Lower leg skin (tissue), 4 donors: ENCODE data around the gene TIAM2. TPM values are rescaled to one million over a fixed set of nuclear protein-coding genes. Genes with fewer than 3 reads are reported as not detected.

Source experiments
- DNase-seq, 2 donors: peaks; one replicate each; pipeline ENCODE4 v3.0.0-alpha.2; 2019; ENCODE audit warnings: low spot score in 2 of 2
- H3K4me3 ChIP-seq: fragments of 200-600 bp; sonication (generic); 2 replicates; pipeline ENCODE4 v1.5.1; 2017; ENCODE audit warnings: mild to moderate bottlenecking, low read depth; ENCODE audit not compliant: poor library complexity, severe bottlenecking
- CTCF ChIP-seq, 3 donors: fragments of 450-650 bp; IDR thresholded peaks; one replicate each; pipeline ENCODE4 v1.5.1; 2016; ENCODE audit warnings: antibody characterized with exemption in 3 of 3, mild to moderate bottlenecking in 3 of 3, moderate library complexity in 2 of 3
- POLR2A ChIP-seq, 2 donors: fragments of 450-650 bp; IDR thresholded peaks; one replicate each; pipeline ENCODE4 v1.6.1; 2016 to 2017; ENCODE audit warnings: antibody characterized with exemption in 2 of 2, mild to moderate bottlenecking in 1 of 2, moderate library complexity in 1 of 2
- WGBS, 2 donors: methylation state at CpG; one replicate each; pipeline ENCODE4 v1.1.5; 2018; 5-methylcytosine and 5-hydroxymethylcytosine counted together
- intact Hi-C: fragments of 100-400 bp; cut with DNase I; formaldehyde crosslinking; loops from one replicate; pipeline ENCODE4 v1.15.0; 2023; ENCODE audit warnings: low total_unique reads
- total RNA-seq, 4 donors: library from RNA; depleted of rRNA; stranded (reverse); fragments of >200 nt; gene quantifications; one replicate each; pipeline ENCODE4 v1.1.0, GENCODE V29; 2016

The TIAM2 gene
- total RNA-seq, 4 donors from 2014 or later: 5.4 to 11.0 (median 7.4) TPM

DNA sequence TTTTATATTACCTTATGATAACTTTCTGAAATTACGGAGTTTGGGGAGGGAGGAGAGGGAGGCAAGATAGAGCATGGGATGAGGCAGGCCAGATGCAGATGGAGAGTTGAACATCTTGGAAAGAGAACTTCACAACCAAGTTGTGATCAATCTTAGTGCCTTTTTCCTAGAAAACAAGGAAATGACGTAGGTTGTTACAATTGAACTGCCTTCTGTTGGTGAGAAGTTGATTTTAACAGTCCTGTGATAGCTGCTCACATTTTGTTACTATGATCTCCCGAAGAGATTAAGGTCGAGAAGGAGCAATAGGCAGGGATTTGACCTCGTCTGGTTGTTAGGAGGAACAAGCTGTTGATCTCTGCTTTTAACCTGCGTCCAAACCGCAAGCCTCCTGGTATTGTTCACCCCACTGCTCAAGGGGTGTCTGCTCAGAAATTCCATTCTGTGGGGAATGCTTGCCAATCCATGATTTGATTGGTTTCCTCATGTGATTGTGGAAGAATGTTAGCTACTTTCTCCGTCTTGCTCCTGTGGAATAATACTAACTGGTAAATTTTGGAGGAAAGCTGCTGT lies 35.1 kb downstream of the TIAM2 start:
- 63% methylated on average over 8 of the region's 8 CpGs for WGBS, 2 donors
- DNase-seq: peak in 1 of 2 donors; percentile 13
- intact Hi-C loops: no loop called here

DNA sequence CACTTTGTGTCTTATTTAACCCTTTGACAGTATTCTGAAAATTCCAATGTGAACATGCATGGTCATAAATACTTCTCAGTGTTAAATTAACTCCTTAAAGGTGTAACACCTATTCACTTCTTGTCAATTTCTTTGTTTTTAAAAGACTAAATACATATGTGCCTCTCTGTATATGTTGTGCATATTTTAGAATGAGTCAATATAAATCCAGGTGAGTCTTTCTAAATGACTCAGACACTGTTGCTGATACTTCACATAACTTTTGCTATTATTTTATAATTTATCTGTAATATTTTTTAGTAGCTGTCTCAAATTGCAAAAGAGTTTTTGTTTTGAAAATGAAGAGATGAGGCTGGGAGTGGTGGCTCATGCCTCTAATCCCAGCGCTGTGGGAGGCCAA lies 36.0 kb downstream of the TIAM2 start:
- DNase-seq: no peak
- intact Hi-C loops: no loop called here
- no peak for TF ChIP-seq POLR2A (IDR thresholded peaks at IDR 0.05)
- no peak overlapping the region for H3K4me3 ChIP-seq
- WGBS, 2 donors: 91 to 100% methylated on average over 1 of the region's 1 CpG

More for the DNA sequence above, 35.1 kb downstream of the TIAM2 start:
- H3K4me3 ChIP-seq: no peak overlapping the region
- TF ChIP-seq POLR2A (IDR thresholded peaks at IDR 0.05): no peak
- TF ChIP-seq CTCF (IDR thresholded peaks at IDR 0.05): no peak

DNA sequence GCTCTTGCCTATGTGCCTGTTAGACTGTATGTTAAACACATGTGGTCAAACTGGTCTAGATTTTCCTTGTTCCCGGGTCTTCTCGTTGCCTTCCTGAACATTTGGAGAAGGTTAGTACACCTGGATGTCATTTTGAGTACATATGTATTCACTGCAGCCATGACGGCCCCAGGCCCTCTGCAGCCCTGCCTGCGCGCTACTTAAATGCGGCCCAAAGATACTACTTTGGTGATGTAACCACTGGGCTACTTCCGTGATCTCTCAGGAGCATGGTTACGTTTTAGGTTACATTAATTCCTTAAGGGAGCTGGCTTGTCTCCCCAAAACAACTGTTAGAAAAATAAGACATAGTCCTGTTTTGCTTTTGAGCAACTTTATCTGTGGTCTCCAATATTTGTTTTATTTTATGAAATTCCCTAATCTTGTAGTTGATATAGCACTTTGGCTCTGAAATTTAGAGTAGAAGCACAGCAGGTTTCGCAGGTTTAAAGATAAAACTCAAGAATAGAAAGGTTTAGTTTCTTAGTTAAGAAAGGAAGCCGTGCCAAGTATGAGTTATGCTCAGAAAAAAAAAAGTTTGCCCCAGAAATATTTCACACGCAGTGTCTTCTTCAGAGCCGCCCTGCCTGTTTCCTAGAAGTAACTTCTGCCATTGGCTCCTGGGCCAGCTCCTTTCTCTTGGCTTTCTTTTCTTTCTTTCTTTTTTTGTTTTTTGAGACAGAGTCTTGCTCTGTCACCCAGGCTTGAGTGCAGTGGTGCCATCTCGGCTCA lies 38.1 kb downstream of the TIAM2 start:
- DNase-seq: peak in 1 of 2 donors; percentile 61
- TF ChIP-seq CTCF (IDR thresholded peaks at IDR 0.05): no peak
- TF ChIP-seq POLR2A (IDR thresholded peaks at IDR 0.05): no peak
- intact Hi-C loops: no loop called here
- H3K4me3 ChIP-seq: no peak overlapping the region
- 47 to 48% methylated on average over 13 of the region's 13 CpGs for WGBS, 2 donors

- no peak for TF ChIP-seq POLR2A (IDR thresholded peaks at IDR 0.05)
- no peak for TF ChIP-seq CTCF (IDR thresholded peaks at IDR 0.05)
- WGBS, 2 donors: 84% methylated on average over 8 of the region's 8 CpGs
- no peak overlapping the region for H3K4me3 ChIP-seq
- intact Hi-C loops: no loop called here
- DNase-seq: no peak
These were observed 41.8 kb downstream of the TIAM2 start for GRCh38 chr6:155036907-155037306.

DNA sequence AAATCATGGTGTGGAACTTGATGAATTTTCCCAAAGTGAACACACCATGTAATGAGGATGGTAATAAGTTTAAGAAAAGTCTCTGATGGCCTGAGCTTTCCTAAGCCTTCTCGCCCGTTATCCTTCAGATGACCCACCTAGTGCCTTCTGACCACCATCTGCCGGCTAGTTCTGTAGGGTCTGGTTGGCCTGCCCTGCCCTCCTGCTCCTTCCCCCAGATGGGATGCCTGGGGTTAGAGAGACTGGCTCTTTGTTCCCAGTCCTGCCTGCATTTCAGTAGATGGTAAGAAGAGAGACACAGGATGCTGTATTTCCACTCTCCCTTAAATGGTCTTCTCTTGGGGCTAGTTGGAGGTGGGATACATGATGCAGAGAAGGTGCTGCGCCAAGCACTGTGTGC lies 43.0 kb downstream of the TIAM2 start:
- intact Hi-C loops: no loop called here
- no peak for DNase-seq
- WGBS, 2 donors: 95 to 96% methylated on average over 4 of the region's 4 CpGs
- H3K4me3 ChIP-seq: no peak overlapping the region
- TF ChIP-seq CTCF (IDR thresholded peaks at IDR 0.05) (no peak), POLR2A (IDR thresholded peaks at IDR 0.05) (no peak)

- WGBS, 2 donors: 88 to 91% methylated on average over 2 of the region's 2 CpGs
- no peak for DNase-seq
- TF ChIP-seq POLR2A (IDR thresholded peaks at IDR 0.05) (no peak), CTCF (IDR thresholded peaks at IDR 0.05) (no peak)
- H3K4me3 ChIP-seq: no peak overlapping the region
- intact Hi-C loops: no loop called here
These were observed 43.4 kb downstream of the TIAM2 start for GRCh38 chr6:155038527-155038926.
